HG03432 (cell line): ENCODE results near the gene THAP11.
A peak's percentile ranks its signal among the peaks of the same experiment; 100 is the strongest.

ENCODE experiments used
- ATAC-seq: cut with Tn5 transposase; IDR thresholded peaks from one replicate; pipeline ENCODE4 v1.9.1; 2021; ENCODE audit warnings: mild to moderate bottlenecking, moderate library complexity; ENCODE audit not compliant: unreplicated experiment

The THAP11 gene

GRCh38 chr16:67881621-67882161, 39.6 kb downstream of the THAP11 start:
- ATAC-seq = no peak

DNA sequence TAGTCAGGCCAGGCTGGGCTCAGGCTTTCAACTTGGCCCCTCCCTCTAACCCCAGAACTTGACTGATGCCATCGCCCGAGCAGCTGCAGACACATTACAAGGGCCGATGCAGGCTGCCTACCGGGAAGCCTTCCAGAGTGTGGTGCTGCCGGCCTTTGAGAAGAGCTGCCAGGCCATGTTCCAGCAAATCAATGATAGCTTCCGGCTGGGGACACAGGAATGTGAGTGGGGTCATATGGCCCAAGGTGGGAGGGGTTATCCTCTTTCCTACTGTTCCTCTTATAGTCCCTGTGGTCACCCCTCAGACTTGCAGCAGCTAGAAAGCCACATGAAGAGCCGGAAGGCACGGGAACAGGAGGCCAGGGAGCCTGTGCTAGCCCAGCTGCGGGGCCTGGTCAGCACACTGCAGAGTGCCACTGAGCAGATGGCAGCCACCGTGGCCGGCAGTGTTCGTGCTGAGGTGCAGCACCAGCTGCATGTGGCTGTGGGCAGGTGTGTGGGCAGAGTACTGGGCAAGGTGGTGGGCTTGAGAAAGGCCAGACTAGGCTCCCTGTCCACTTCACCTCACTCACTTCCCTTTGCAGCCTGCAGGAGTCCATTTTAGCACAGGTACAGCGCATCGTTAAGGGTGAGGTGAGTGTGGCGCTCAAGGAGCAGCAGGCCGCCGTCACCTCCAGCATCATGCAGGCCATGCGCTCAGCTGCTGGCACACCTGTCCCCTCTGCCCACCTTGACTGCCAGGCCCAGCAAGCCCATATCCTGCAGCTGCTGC, 40.4 kb downstream of the THAP11 start:
- no peak for ATAC-seq

DNA sequence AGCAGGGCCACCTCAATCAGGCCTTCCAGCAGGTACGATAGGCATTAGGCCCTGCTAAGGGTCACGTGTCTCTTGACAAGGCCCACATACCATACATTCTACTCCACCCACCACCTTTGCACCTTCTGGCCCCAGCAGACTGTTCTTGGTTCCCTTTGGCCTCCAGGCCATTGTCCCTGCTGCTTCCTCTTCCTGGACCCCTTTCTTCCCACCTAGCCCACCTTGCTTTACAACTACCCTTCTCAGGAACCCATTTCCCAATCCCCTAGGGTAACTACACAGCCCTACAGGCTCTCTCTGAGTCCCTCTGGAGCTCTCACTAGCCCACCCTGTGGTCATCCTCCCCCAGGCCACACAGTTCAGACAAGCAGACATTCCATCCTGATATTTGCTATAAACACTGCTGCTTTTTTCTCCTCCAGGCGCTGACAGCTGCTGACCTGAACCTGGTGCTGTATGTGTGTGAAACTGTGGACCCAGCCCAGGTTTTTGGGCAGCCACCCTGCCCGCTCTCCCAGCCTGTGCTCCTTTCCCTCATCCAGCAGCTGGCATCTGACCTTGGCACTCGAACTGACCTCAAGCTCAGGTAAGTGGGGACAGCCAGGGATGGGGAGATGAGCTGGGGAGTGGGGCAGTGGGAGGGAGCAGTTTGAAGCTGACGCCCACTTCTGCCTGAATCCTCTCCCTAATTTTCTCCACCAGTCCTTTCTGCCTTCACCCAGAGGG, 41.2 kb downstream of the THAP11 start:
- no peak for ATAC-seq

DNA sequence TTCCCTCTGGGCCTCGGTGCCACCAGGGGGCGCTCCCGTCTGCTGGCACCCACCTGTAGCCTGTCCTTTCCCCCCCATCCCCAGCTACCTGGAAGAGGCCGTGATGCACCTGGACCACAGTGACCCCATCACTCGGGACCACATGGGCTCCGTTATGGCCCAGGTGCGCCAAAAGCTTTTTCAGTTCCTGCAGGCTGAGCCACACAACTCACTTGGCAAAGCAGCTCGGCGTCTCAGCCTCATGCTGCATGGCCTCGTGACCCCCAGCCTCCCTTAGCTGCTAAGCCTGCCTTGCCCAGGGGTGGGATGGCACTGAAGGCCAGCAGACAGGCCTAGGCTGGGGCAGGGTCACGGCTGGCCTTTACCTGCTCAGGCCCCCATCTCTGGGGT, 41.7 kb downstream of the THAP11 start:
- no peak for ATAC-seq

- no peak for ATAC-seq
These were observed 42.6 kb downstream of the THAP11 start, which contains the start of gene NRN1L for GRCh38 chr16:67884684-67885083. TSS of gene NRN1L (plus strand) at chr16:67884885. CDS start at chr16:67884904, 19 bp downstream.

GRCh38 chr16:67885545-67885944, 43.4 kb downstream of the THAP11 start:
- ATAC-seq = no peak

GRCh38 chr16:67885976-67886375, 43.9 kb downstream of the THAP11 start:
- no peak for ATAC-seq

DNA sequence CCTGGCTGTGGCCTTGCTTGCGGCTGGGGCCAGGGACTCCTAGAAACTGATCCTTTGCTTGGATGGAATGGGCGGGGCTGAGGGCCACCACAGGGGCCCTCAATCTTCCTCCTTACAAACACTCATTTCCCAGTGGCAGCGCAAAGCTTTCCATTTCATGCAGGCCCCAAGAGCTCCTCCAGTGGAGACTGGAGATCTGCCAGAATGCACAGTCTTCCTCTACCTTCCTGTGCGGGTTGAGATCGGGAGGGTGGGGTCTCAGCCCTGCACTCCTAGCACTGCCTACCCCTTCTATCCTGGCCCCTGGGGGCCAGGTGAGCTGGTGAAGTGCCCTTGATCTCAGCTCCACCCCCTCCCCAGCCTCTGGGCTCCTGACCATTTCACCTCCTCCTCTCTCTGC, 44.3 kb downstream of the THAP11 start:
- ATAC-seq = no peak

- ATAC-seq = no peak
These were observed 46.2 kb downstream of the THAP11 start for GRCh38 chr16:67888331-67888730.

DNA sequence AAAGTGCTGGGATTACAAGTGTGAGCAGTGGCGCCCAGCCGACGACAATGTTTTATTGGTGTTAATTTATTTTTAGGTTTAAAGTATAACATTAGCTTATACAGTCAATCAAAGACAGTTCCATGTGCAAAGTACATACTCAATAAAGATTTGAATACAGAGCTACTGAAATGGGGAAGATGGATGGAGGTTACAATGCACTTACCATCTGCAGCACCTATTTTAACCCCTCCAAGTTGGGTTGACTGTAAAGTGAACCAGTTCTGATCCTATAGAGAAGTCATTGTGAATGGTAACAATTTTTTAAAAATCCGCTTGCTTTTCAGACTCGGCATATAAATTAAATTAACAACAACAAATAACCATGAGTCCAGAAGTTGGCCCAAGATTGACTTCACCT, 50.3 kb downstream of the THAP11 start:
- no peak for ATAC-seq

DNA sequence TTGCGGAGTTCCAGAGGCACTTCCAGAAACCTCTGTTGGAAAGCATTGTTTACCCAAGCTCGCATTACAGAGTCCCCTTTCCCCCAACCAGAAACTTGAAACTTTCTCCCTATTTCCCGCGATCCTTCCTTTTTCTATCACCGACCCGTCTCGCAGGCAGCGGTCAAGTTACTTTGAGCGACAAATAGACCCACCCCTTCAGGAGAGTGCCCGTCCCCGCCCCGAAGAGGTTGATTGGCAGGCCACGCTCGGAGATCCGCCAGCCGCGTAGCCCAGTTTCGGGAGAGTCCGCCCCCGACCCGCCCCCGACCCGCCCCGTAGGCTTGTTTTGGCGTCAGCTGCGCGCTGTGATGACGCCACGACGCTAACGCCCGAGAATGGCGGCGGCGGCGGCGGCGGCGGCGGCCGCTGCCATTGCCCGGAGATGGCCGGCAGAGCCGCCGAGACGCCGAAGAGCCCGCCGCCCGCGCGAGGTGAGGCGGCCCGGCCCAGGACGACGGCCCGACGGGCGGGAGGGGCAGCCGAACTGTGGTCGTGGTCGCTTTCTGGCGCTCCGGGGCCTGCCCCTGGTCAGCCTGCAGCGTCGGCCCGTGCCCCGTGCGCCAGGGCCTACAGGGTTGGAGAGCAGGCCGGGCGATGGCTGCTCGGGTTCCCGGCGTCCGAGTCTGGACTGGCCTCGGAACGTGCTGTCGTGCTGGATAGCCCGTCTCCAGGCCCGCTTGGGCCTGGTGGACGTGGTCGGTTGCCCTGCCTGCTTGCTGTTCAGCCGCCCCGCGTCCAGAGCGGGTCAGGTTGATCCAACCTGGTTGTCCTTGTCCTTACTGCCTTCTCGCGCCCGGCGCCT, 51.0 kb downstream of the THAP11 start, which contains the start of gene PSKH1:
Gene PSKH1 (plus strand): TSS at position 356 of the 844 bp plus-strand sequence. CDS start 15,496 bp downstream, outside the sequence.
- ATAC-seq = peak; percentile 90
